SK-N-SH (cell line): ENCODE measurements around the gene SEC24D. TPM values are rescaled to one million over a fixed set of nuclear protein-coding genes. Genes with fewer than 3 reads are reported as not detected.

Experiments
- CTCF ChIA-PET: fragments of 300-600, 350-600 bp; formaldehyde crosslinking; extraction: SDS; loops from one replicate; lab custom pipeline; 2021; lab: Yijun Ruan, JAX
- POLR2A ChIA-PET: fragments of 350-600 bp; sonication (Branson Sonifier 250); formaldehyde crosslinking; extraction: SDS; loops from one replicate; lab custom pipeline; 2020; ENCODE audit warnings: antibody characterized with exemption, inconsistent platforms; lab: Yijun Ruan, JAX
- DNase-seq: peaks from one replicate; pipeline ENCODE4 v3.0.0; 2012
- H2AFZ ChIP-seq: fragments of 200-600 bp; sonication (generic); 2 replicates; pipeline ENCODE4 v1.8.1; 2016; ENCODE audit warnings: antibody characterized with exemption, mild to moderate bottlenecking, low read depth
- H3F3A ChIP-seq: fragments of 200-600 bp; sonication (generic); replicated peaks from 2 replicates; pipeline ENCODE3; 2016; ENCODE audit warnings: antibody characterized with exemption, mild to moderate bottlenecking; ENCODE audit not compliant: insufficient read depth
- H3K27ac ChIP-seq, 2 experiments: fragments of 200-500 bp in 1 of 2; fragments of 200-600 bp in 1 of 2; sonication (Bioruptor generic) in 1 of 2; sonication (generic), shearing (Covaris generic) in 1 of 2; 2 replicates each; pipeline versions ENCODE4 v1.5.1 to v1.6.1; 2014 to 2016; ENCODE audit warnings: low read depth in 2 of 2, inconsistent platforms in 1 of 2, low read length in 1 of 2, mild to moderate bottlenecking in 1 of 2, mixed read lengths in 1 of 2
- H3K27me3 ChIP-seq: fragments of 200-600 bp; sonication (generic), shearing (Covaris generic); 2 replicates; pipeline ENCODE4 v1.6.1; 2016; ENCODE audit warnings: mixed run types; ENCODE audit not compliant: insufficient read depth
- H3K36me3 ChIP-seq, 2 experiments: fragments of 200-500 bp in 1 of 2; fragments of 200-600 bp in 1 of 2; sonication (Bioruptor generic) in 1 of 2; sonication (generic) in 1 of 2; replicated peaks in 1 of 2; 2 replicates each; pipeline versions ENCODE3 to v1.5.1; 2014 to 2016; ENCODE audit warnings: low read length in 1 of 2, mild to moderate bottlenecking in 1 of 2; ENCODE audit not compliant: insufficient read depth in 2 of 2, control insufficient read depth in 1 of 2
- H3K4me1 ChIP-seq, 2 experiments: fragments of 200-500 bp in 1 of 2; fragments of 200-600 bp in 1 of 2; sonication (Bioruptor generic) in 1 of 2; sonication (generic), shearing (Covaris generic) in 1 of 2; 2 replicates each; pipeline versions ENCODE4 v1.5.1 to v1.6.1; 2014 to 2016; ENCODE audit warnings: low read depth in 1 of 2, low read length in 1 of 2, mixed run types in 1 of 2; ENCODE audit not compliant: insufficient read depth in 2 of 2, control insufficient read depth in 1 of 2
- H3K4me2 ChIP-seq: fragments of 200-600 bp; sonication (generic), shearing (Covaris generic); 2 replicates; pipeline ENCODE4 v1.6.1; 2017; ENCODE audit warnings: mixed run types
- H3K4me3 ChIP-seq, 2 experiments: fragments of 200-500 bp in 1 of 2; fragments of 200-600 bp in 1 of 2; sonication (Bioruptor generic) in 1 of 2; sonication (generic), shearing (Covaris generic) in 1 of 2; 2 replicates each; pipeline versions ENCODE4 v1.5.1 to v1.8.1; 2014 to 2016; ENCODE audit warnings: low read depth in 2 of 2, inconsistent platforms in 1 of 2, low read length in 1 of 2, mild to moderate bottlenecking in 1 of 2, mixed read lengths in 1 of 2, moderate library complexity in 1 of 2
- H3K79me2 ChIP-seq: fragments of 200-600 bp; sonication (generic); 2 replicates; pipeline ENCODE4 v1.8.1; 2017; ENCODE audit warnings: mild to moderate bottlenecking; ENCODE audit not compliant: insufficient read depth
- H3K9ac ChIP-seq: fragments of 200-600 bp; sonication (generic); 2 replicates; pipeline ENCODE4 v1.6.1; 2017; ENCODE audit warnings: mixed run types
- H3K9me2 ChIP-seq: fragments of 200-600 bp; sonication (generic); 2 replicates; pipeline ENCODE4 v1.6.1; 2017; ENCODE audit warnings: mixed run types
- H3K9me3 ChIP-seq: fragments of 200-600 bp; sonication (generic); 2 replicates; pipeline ENCODE4 v1.6.1; 2017; ENCODE audit warnings: mixed run types, mild to moderate bottlenecking, moderate library complexity
- H4K20me1 ChIP-seq: fragments of 200-600 bp; sonication (generic); 2 replicates; pipeline ENCODE4 v1.6.1; 2017; ENCODE audit warnings: mild to moderate bottlenecking, mixed run types; ENCODE audit not compliant: insufficient read depth
- CHD2 ChIP-seq: fragments of 150-350 bp; IDR thresholded peaks from 2 replicates; pipeline ENCODE4 v1.6.1; 2018; ENCODE audit warnings: low read length; ENCODE audit not compliant: partially characterized antibody
- ELF1 ChIP-seq: IDR thresholded peaks from 2 replicates; pipeline ENCODE4 v1.4.0; 2012
- EP300 ChIP-seq, 2 experiments: IDR thresholded peaks; 2 replicates each; pipeline versions ENCODE4 v1.4.0 to v1.6.1; 2012; ENCODE audit warnings: borderline replicate concordance in 1 of 2, low read depth in 1 of 2, low read length in 1 of 2
- EZH2phosphoT487 ChIP-seq: fragments of 200-600 bp; sonication (generic); IDR thresholded peaks from 2 replicates; pipeline ENCODE4 v1.6.1; 2017; ENCODE audit warnings: low read depth, mixed run types, mild to moderate bottlenecking, antibody characterized with exemption, moderate library complexity, borderline replicate concordance
- FOSL2 ChIP-seq: IDR thresholded peaks from 2 replicates; pipeline ENCODE4 v1.4.0; 2012; ENCODE audit warnings: low read depth, mild to moderate bottlenecking, moderate library complexity, borderline replicate concordance
- FOXJ3 ChIP-seq: sonication (generic); formaldehyde crosslinking; IDR thresholded peaks from 2 replicates; pipeline ENCODE4 v1.5.1; 2020; ENCODE audit warnings: mild to moderate bottlenecking, missing genetic modification reagents
- FOXM1 ChIP-seq: IDR thresholded peaks from 2 replicates; pipeline ENCODE4 v1.4.0; 2012; ENCODE audit warnings: low read depth, mild to moderate bottlenecking
- GABPA ChIP-seq: IDR thresholded peaks from 2 replicates; pipeline ENCODE4 v1.4.0; 2012; ENCODE audit warnings: low read depth, mild to moderate bottlenecking
- GATA2 ChIP-seq: sonication (generic); formaldehyde crosslinking; IDR thresholded peaks from 2 replicates; pipeline ENCODE4 v1.5.0; 2020; ENCODE audit warnings: mild to moderate bottlenecking, missing genetic modification reagents
- NFIC ChIP-seq: IDR thresholded peaks from 2 replicates; pipeline ENCODE4 v1.4.0; 2012; ENCODE audit warnings: borderline replicate concordance
- POLR2AphosphoS5 ChIP-seq: IDR thresholded peaks from 2 replicates; pipeline ENCODE4 v1.6.1; 2012; ENCODE audit warnings: low read depth, low read length
- RAD21 ChIP-seq: IDR thresholded peaks from 2 replicates; pipeline ENCODE4 v1.6.1; 2012; ENCODE audit warnings: mild to moderate bottlenecking, low read length
- RCOR1 ChIP-seq: fragments of 150-350 bp; IDR thresholded peaks from 2 replicates; pipeline ENCODE4 v1.6.1; 2017; ENCODE audit warnings: antibody characterized with exemption, low read length
- RFX5 ChIP-seq: IDR thresholded peaks from 2 replicates; pipeline ENCODE4 v1.6.1; 2012; ENCODE audit warnings: mild to moderate bottlenecking, improper control_type of control experiment, low read length
- RXRA ChIP-seq: IDR thresholded peaks from 2 replicates; pipeline ENCODE4 v1.4.0; 2012; ENCODE audit warnings: low read depth, mild to moderate bottlenecking, borderline replicate concordance
- SMC3 ChIP-seq: IDR thresholded peaks from 2 replicates; pipeline ENCODE4 v1.6.1; 2012; ENCODE audit warnings: low read depth, low read length, improper control_type of control experiment
- TAF1 ChIP-seq: IDR thresholded peaks from 2 replicates; pipeline ENCODE4 v1.6.1; 2012; ENCODE audit warnings: low read depth, mild to moderate bottlenecking, low read length, moderate library complexity, borderline replicate concordance
- TCF12 ChIP-seq: IDR thresholded peaks from 2 replicates; pipeline ENCODE4 v1.4.0; 2012
- YY1 ChIP-seq: IDR thresholded peaks from 2 replicates; pipeline ENCODE4 v1.4.0; 2012; ENCODE audit warnings: low read depth, mild to moderate bottlenecking
- WGBS: methylation state at CpG from one replicate; pipeline ENCODE4 v1.1.6; 2017; ENCODE audit warnings: low lambda C conversion rate; 5-methylcytosine and 5-hydroxymethylcytosine counted together
- polyA plus RNA-seq, 3 experiments: library from polyadenylated mRNA; depleted of rRNA; stranded (reverse); fragments of >200 nt; gene quantifications; 2 replicates each; pipeline ENCODE4 v1.2.3, GENCODE V29; 2012
- TF ChIP-seq, protein P1 (sequence below): fragments of 200-600 bp; sonication (generic); IDR thresholded peaks from 2 replicates; pipeline ENCODE4 v1.6.1; 2017; ENCODE audit warnings: antibody characterized with exemption, mild to moderate bottlenecking, moderate library complexity
- TF ChIP-seq, protein P2 (sequence below): fragments of 150-350 bp; IDR thresholded peaks from 2 replicates; pipeline ENCODE4 v1.6.1; 2017; ENCODE audit warnings: antibody characterized with exemption, low read length, low read depth, borderline replicate concordance
- TF ChIP-seq, protein P3 (sequence below): IDR thresholded peaks from 2 replicates; pipeline ENCODE4 v1.4.0; 2012; ENCODE audit warnings: low read depth, borderline replicate concordance

SEC24D gene
- polyA plus RNA-seq, 1 of the 3 experiments (the other 2 are of a cell fraction) = 32.2 TPM

DNA sequence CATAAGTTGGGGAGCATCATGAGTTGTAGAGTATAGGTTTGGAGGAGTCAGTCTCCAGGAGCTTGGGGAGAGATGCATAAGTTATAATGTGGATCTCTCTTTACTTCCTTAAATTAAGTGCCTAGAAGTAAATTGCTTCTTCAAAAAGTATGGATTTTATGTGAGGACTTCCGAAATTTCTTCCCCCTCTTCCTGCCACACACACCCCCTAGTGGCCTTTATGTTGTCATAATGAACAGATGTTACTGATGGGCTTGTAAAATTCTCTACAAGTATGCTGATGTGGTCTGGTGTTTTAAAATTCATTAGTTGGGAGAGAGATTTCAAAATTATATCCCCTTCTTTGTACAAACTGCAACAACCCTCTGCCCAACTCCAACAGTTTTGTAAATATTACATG, 153.0 kb downstream of the SEC24D start:
- H3K9ac ChIP-seq = no peak overlapping the region
- peaks cover 25% of the 10 kb centered on the region for H3K79me2 ChIP-seq
- 30% methylated on average over 1 of the region's 1 CpG for WGBS
- H3K4me2 ChIP-seq = no peak overlapping the region
- H3K4me1 ChIP-seq = peaks cover 0 to 3% of the 10 kb centered on the region in 2 experiments; a peak in 1 of 4 replicates
- no peaks in the 10 kb centered on the region; the same call in 1 of the 2 replicates for H4K20me1 ChIP-seq
- H2AFZ ChIP-seq = peak overlapping the region; percentile 99; the same call in 1 of the 2 replicates
- H3K9me3 ChIP-seq = no peaks in the 10 kb centered on the region
- H3K36me3 ChIP-seq = no peaks in the 10 kb centered on the region
- peak; percentile 63 for TF ChIP-seq RAD21
- TF ChIP-seq ELF1 = no peak
- peak; percentile 40; the same call in 1 of the 2 replicates for TF ChIP-seq SMC3
- TF ChIP-seq, protein P1, sequence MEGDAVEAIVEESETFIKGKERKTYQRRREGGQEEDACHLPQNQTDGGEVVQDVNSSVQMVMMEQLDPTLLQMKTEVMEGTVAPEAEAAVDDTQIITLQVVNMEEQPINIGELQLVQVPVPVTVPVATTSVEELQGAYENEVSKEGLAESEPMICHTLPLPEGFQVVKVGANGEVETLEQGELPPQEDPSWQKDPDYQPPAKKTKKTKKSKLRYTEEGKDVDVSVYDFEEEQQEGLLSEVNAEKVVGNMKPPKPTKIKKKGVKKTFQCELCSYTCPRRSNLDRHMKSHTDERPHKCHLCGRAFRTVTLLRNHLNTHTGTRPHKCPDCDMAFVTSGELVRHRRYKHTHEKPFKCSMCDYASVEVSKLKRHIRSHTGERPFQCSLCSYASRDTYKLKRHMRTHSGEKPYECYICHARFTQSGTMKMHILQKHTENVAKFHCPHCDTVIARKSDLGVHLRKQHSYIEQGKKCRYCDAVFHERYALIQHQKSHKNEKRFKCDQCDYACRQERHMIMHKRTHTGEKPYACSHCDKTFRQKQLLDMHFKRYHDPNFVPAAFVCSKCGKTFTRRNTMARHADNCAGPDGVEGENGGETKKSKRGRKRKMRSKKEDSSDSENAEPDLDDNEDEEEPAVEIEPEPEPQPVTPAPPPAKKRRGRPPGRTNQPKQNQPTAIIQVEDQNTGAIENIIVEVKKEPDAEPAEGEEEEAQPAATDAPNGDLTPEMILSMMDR = peak; percentile 65
- TF ChIP-seq FOXJ3 (CRISPR knock-in tag) = no peak
- CTCF ChIA-PET = interaction anchor here (0.9 to 2.9 kb wide), 7 partner anchors 8 to 284 kb away, joined by 3 to 16 read pairs (median 3); no protein-coding TSS in a partner anchor
- peaks cover 7% of the 10 kb centered on the region for H3F3A ChIP-seq
- H3K9me2 ChIP-seq = no peaks in the 10 kb centered on the region
- H3K27me3 ChIP-seq = no peaks in the 10 kb centered on the region
- H3K4me3 ChIP-seq = 0 out of 4 replicates have a peak overlapping the region, but pooled peaks of 1 of the 2 experiments have one; percentile 29
- DNase-seq = peak; percentile 49
- POLR2A ChIA-PET = interaction anchor here (0.8 kb wide), 1 partner anchor 11 kb away, joined by 3 read pairs; no protein-coding TSS in a partner anchor
- H3K27ac ChIP-seq = peak overlapping the region in 1 of 2 experiments; percentile 58; a peak in 1 of 4 replicates

DNA sequence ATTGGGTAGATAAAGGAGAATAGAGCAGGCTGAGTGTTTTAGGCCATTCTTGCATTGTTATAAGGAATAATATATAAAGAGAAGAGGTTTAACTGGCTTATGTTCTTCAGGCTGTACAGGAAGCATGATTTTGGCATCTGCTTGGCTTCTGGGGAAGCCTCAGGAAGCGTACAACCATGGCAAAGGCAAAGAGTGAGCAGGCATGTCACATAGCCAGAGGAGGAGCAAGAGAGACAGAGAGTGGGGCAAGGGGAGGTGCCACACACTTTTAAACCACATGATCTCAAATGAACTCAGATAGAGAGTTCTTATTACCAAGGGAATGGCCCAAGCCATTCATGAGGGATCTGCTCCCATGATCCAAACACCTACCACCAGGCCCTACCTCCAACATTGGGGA, 155.1 kb downstream of the SEC24D start:
- H3K9ac ChIP-seq = no peak overlapping the region
- TF ChIP-seq RXRA (no peak), GATA2 (CRISPR knock-in tag) (no peak), EP300 (IDR thresholded peaks at IDR 0.05; ENCODE audit: borderline replicate concordance in 1 of 2, low read depth in 1 of 2, low read length in 1 of 2) (no peak), RFX5 (no peak), FOSL2 (no peak), FOXM1 (no peak), TAF1 (no peak), RAD21 (no peak), YY1 (no peak), GABPA (no peak), EZH2phosphoT487 (no peak), RCOR1 (no peak), TCF12 (no peak), CHD2 (no peak), POLR2AphosphoS5 (no peak), NFIC (no peak), FOXJ3 (CRISPR knock-in tag) (no peak)
- TF ChIP-seq, protein P2, sequence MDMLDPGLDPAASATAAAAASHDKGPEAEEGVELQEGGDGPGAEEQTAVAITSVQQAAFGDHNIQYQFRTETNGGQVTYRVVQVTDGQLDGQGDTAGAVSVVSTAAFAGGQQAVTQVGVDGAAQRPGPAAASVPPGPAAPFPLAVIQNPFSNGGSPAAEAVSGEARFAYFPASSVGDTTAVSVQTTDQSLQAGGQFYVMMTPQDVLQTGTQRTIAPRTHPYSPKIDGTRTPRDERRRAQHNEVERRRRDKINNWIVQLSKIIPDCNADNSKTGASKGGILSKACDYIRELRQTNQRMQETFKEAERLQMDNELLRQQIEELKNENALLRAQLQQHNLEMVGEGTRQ = no peak
- TF ChIP-seq, protein P1 = no peak
- TF ChIP-seq, protein P3, sequence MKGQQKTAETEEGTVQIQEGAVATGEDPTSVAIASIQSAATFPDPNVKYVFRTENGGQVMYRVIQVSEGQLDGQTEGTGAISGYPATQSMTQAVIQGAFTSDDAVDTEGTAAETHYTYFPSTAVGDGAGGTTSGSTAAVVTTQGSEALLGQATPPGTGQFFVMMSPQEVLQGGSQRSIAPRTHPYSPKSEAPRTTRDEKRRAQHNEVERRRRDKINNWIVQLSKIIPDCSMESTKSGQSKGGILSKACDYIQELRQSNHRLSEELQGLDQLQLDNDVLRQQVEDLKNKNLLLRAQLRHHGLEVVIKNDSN = no peak
- H4K20me1 ChIP-seq = no peaks in the 10 kb centered on the region
- H3K27ac ChIP-seq = no peak overlapping the region
- H3F3A ChIP-seq = peaks cover 7% of the 10 kb centered on the region
- H3K36me3 ChIP-seq = no peaks in the 10 kb centered on the region
- H2AFZ ChIP-seq = no peak overlapping the region
- no peaks in the 10 kb centered on the region; a peak in 1 of 4 replicates for H3K4me1 ChIP-seq
- H3K79me2 ChIP-seq = peaks cover 4% of the 10 kb centered on the region; the same call in 1 of the 2 replicates
- H3K9me3 ChIP-seq = no peaks in the 10 kb centered on the region
- CTCF ChIA-PET = no interaction called here
- no peaks in the 10 kb centered on the region for H3K9me2 ChIP-seq
- H3K4me3 ChIP-seq = no peak overlapping the region
- POLR2A ChIA-PET = no interaction called here
- H3K27me3 ChIP-seq = no peaks in the 10 kb centered on the region
- H3K4me2 ChIP-seq = no peak overlapping the region
- no peak for DNase-seq
- WGBS = 71% methylated on average over 1 of the region's 1 CpG
